ENCODE results near the gene ZNF516.

ZNF516 gene

GRCh38 chr18:76506395-76506794 lies 11.4 kb upstream of the ZNF516 start:
- DNase-seq = no peak

GRCh38 chr18:76505614-76506013 lies 10.6 kb upstream of the ZNF516 start:
- no peak for DNase-seq

- no peak for DNase-seq
Measured at GRCh38 chr18:76504749-76505148, 9.7 kb upstream of the ZNF516 start.

GRCh38 chr18:76503649-76504386 lies 8.8 kb upstream of the ZNF516 start:
- DNase-seq = no peak

- no peak for DNase-seq
Measured at GRCh38 chr18:76502551-76502950, 7.5 kb upstream of the ZNF516 start.

- no peak for DNase-seq
Measured at GRCh38 chr18:76499637-76500340, 4.7 kb upstream of the ZNF516 start.

GRCh38 chr18:76499021-76499420 lies 4.0 kb upstream of the ZNF516 start:
- no peak for DNase-seq

DNA sequence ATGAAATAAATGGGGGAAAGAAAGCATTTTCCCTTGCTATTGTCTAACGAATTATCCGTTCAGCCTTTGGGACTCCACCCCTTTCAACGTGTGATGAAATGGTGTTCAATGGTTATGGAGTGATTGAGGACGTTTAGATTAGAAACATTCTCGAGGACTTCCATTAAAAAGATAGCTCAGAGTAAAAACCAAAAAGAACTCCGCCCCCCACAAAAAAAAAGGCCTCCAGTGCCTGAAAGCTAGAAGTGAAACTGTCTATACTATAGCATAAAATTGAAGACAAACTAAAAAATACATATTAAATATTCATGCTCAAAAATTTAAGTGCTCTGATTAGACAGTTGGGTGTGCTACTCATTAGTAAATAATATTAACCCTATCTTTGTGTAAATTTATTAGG lies 3.0 kb upstream of the ZNF516 start:
- no peak for DNase-seq

DNA sequence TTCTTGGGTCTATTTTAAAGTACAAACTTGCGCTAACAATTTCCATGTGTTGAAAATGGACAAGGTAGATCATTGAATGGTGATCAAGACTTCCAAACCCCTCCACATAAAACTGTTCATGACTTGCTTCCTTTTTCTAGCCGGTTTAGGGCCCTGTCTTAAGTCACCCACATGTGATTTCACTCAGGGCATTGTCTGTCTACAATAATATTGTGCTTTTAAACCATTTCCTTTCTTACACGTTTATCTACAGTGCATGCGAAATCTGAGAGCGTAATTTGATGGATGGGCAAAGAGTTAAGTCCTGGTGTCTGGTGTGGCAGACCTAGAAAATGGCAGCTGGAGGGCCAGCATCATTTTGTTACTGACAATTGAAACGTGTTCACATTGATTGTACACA lies 2.0 kb upstream of the ZNF516 start:
- no peak for DNase-seq

GRCh38 chr18:76496194-76496890 lies 1.3 kb upstream of the ZNF516 start:
- DNase-seq = no peak

GRCh38 chr18:76495435-76496193 lies 572 bp upstream of the ZNF516 start:
- no peak for DNase-seq

DNA sequence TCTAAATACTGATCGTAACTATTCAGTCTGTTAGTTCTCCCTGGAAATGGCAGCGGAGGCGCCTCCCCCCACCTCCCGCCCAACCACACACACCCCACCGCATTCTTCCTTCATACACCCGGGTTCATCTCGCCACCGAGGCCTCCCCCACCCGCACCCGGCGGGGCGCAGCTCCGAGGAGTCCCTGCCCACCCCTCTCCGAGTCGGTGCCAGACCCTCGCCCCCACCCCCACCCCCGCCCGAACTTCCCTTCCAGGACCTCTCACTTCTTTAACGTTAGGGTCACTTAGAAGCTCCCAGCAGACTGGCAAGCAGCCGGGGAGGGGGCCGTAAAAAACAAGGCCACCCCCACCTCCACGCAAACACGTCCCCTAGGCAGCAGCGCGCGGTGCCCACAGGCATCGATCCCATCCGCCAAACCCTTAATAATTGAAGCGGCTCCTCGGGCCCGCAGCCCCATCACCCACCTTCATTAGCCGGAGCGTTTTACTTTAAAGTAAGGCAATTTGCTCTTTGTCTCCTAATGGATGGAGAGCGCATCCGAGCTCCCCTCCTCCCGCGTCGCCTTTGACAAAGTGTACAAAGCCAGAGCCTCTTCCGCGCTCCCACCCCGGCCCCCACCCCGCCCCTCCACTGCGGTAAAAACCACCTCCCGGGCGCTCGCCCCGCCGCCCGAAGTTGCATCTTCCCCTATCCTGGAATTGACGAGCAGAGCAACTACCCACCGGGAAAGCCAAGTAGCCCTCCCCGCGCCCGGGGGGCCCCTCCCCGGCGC lies 624 bp downstream of the ZNF516 start:
- no peak for DNase-seq

GRCh38 chr18:76493213-76494161 lies 1.6 kb downstream of the ZNF516 start:
- DNase-seq = no peak

DNA sequence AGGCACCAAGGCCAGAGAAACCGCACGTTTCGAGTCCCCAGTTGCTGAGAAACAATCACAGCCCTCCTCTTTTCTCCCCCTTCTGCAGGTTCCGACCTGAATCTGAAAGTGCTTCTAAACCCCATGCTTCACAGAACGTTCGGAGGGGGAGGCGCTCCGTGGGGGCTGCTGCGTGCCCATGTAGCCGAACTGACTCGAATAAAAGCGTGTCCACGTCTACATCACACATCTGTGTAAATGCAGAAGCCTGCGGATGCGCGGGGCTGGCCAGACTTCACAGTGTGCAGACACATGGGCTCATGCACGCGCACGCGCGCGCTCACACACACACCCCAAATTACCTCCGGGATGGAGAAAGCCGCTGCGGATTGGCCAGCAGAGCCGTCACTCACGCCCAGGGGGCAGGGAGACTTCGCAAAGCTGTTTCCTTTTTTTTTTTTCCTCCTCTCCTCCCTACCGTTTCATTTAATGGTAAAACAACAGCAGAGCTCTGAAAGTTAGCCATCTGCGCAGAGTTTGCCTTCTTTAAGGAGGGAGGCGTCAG lies 2.3 kb downstream of the ZNF516 start:
- peak; percentile 28 for DNase-seq

GRCh38 chr18:76491776-76492668 lies 3.0 kb downstream of the ZNF516 start:
- DNase-seq = no peak

- DNase-seq = no peak
Measured at GRCh38 chr18:76491473-76491775, 3.6 kb downstream of the ZNF516 start.

DNA sequence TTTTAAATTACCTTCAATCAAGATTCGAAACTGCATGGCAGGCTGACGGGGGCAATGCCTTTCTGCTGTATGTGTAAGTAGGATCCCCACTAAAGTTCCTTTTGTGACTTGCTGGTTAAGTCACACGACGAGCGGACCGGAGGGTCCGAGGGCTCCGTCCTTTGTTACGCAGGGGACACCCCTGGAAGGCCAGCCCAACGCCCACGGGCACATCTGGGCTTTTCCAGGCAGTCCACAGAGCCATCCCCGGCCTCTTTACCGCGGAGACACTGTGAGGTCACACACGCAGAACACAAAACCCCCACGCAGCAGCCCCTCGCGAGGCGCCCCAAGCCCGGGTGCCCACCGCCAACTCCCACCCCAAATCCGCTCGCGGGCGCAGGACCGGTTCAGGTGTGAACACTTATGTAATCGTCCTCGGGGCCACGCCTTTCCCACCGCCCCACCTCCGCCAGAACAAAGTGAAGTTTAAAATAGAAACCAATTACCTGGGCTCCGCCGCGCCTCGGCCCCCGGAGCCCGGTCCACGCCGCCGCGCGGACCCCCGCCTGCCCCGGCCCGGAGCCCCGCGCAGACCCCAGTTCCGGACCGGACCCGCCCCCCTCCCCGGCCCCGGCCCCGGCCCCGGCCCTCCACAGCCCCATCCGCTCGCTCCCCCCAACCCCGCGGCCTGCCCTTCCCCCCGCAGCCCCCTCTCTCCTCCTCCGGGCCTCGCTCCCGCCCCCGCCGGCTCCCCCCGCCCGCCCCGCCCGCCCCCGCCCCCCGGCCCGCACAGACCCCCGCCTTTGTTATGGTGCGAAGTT lies 4.2 kb downstream of the ZNF516 start:
- DNase-seq = no peak

GRCh38 chr18:76490033-76490432 lies 5.0 kb downstream of the ZNF516 start:
- no peak for DNase-seq

DNA sequence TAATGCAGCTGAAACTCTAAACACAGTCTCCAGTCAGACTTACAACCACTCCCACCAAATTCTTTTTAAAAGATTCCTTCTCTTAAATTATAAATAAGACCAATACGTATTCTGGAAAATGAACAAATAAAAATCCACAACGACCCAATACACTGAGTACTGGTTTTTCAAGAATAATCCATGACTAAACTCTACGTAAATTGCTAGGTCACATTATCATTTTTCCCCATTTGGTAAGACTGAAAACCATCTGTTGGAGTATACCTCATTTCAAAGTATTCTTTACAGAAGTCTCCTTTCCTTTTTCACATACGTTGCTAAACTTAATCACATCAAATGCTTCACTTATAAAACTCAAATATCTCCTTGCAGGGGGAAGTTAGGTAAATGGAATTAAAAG lies 6.0 kb downstream of the ZNF516 start:
- no peak for DNase-seq

Measured in NCI-H446 treated with DMSO at 0.1 percent for 48 hours (cell line).